CD4-positive, alpha-beta T cell treated with Interleukin-10 for 1 hour (primary cell): Measurements from ENCODE around the gene CYB5R3.
"Not testable (repeated sequence)": the region's sequence is repeated elsewhere in the genome, so short reads cannot be mapped to it uniquely, and the experiment has no call there.

Source experiments
- DNase-seq: peaks from one replicate; pipeline ENCODE4 v3.0.0-alpha.2; 2020

The CYB5R3 gene

GRCh38 chr22:42596336-42596735 lies 52.9 kb downstream of the CYB5R3 start:
- no peak for DNase-seq

- DNase-seq, result no peak
Observed at GRCh38 chr22:42595434-42595833, 53.8 kb downstream of the CYB5R3 start.

DNA sequence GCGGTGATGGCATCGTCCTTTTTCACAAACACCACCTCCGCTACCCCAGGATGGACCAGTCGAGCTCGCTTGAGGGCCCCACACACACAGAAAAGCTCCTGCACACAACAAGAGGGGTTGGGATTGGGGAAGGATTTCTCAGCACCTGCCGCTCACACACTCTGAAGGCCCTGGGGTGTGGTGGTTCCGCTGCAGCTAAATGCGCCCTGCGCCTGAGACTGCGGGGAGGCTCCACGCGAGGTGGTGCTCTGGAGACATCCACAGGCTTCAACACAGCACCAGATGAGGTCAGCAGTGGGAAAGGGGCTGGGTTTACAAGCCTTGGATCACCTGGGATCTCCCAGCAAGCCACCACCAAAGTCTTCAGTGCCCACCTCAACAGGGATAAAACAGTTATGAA lies 57.2 kb downstream of the CYB5R3 start:
- no peak for DNase-seq

DNA sequence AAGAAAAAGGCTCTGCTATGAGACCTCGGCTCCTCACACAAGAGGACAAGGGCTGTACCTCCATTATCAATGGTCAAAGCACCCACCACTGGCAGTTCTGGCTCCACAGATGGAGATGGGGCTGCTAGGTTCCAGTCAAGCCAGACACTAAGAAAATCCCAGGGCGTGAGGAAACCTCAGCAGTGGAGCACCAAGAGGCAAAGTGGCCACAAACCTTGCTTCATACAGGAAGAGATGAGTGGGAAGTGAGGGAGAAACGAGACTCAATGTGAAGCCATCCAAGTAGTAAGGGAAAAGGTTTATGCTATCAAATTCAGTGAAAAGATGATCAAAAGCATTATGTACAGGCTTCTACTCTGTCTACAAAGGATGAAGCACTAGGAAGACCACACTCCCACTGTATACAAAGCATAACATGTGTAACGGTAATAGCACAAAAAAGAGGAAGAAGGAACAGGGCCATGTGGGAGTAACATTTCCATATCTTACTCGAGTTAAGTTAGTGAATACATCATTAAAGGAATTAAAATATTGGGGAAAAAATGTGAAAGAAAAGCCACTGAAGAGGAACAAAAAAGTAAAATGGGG lies 61.5 kb downstream of the CYB5R3 start:
- DNase-seq, result no peak

- no peak for DNase-seq
Observed at GRCh38 chr22:42586381-42586780, 62.8 kb downstream of the CYB5R3 start.

DNA sequence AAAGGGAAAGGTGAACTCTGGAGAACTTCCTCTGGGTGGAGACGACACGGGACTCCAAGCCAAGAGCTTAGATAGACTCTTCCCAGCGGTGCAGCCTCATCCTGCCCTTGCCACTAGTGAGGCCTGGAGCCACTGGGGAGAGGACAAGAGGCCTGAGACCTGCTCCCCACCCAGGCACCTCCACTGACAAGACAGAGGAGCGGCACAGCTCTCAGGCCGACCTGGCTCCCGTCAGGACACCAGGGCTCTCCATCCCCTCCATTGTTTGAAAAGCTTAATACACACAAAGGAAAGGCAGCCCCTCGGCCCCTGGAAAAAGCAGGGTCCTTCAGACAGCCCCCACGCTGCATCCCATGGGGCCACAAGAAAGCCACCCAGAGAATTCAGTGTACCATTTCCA lies 64.1 kb downstream of the CYB5R3 start:
- no peak for DNase-seq

DNA sequence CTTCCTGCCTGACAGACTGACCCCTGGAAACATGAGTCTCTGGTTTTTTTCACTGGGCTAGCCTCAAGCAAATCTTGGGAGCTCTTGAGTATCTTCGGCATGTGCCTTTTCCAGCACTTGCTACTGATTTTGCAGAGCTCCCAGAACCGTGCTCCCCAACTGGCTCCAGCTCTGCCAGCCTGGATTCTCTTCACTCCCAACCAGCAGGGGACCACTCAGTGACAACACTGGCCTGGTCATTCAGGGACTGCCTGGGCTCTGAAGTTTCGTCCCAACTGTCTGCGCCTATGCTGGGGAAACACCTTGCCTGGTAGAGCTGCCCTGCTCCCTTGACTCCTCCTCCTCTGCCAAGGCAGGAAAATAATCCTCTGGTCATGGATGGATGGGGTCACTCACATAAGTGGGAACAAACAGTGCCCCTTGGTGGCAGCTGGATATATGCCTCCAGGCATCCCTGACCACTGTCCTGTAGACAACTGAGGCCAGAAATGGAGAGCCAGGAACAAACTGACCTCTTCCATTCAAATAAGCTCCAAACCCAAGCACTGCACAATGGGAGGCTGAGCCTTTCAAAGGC lies 64.7 kb downstream of the CYB5R3 start:
- no peak for DNase-seq

- DNase-seq, result no peak
Observed at GRCh38 chr22:42582987-42583386, 66.2 kb downstream of the CYB5R3 start.

DNA sequence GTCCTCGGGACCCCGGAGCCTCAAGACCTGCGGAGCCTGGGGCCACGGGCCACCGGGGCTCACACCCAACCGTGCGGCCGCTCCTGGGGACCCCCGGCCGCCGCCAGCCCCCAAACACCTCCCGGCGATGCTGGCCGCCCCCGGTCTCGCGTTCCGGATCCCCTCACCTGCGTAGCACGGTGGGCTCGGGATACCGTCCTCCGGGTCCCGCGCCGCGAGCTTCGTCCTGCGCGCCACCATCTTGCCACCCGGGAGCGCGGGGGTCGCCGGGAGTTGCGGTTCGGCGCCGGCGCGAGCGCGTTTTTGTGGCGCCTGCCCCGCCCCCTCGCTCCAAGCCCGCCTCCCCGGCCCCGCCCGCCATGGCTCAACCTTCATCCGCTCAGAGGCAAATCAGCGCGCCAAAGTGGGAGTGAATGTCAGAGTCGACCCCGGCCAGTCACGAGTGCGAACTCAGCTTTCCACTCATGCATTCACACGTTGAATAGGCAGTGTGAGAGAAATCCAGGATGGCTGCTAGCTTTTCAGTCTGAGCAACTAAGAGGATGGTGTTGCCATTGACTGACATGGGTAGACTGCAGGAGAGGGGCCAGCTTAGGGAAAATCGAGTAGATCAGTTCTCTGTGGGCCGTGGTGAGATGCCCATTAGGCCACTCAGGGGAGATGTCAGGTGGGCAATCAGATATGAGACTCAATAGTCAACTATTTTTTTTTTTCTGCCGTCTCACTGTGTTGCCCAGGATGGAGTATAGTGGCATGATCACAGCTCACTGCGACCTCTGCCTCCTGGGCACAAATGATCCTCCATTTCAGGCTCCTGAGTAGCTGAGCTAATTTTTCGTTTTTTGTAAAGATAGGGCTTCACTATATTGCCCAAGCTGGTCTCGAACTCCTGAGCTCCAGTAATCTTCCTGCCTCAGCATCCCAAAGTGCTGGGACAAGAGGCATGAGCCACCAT lies 67.2 kb downstream of the CYB5R3 start:
- peak; percentile 81 for DNase-seq

DNA sequence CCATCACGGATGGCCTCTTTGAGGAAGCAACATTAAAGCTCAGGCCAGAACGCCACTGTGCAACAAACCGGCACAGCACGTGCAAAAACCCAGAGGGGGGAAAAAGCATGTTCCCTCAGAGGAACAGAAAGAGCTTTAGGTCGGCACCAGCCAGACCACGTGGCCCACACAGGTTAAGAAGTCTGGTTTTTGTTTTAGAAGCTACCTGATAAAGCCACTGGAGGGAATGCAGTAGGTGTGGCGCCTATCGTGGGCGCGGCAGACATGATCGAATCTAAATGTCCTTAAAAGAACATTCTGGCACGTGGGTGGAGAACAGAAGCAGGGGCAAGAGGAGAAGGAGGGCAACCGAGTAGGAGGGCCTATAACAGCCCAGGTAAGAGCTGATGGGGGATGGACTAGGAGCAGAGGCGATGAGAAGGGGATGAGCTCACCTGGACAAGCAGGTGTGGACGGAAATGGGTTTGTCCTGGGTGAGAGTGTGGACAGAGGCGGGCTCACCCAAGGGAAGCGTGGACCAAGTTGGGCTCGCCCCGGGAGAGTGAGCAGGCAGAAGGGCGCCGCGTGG lies 67.9 kb downstream of the CYB5R3 start:
- DNase-seq, result not testable (repeated sequence)

- not testable (repeated sequence) for DNase-seq
Observed at GRCh38 chr22:42580040-42580439, 69.2 kb downstream of the CYB5R3 start.

GRCh38 chr22:42577623-42578240 lies 71.5 kb downstream of the CYB5R3 start:
- no peak for DNase-seq

DNA sequence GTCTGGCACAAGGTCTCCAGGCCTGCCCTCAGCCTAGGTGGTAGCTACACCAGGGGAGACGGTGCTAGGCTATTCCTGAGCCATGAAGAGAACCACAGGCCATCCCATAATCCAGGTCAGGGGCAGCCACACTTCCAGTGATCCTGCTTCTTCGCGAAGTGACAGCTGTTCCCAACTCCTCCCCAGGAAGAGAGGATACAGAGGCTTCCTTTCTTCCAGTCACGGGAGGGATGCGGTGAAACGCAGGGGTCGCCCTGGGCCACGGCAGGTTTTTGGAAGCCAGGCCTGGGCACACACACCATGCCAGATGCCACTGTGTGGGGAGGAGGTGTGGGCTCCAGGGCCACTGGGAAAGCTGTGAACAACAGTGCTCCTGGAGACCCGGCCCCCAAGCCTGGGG lies 72.1 kb downstream of the CYB5R3 start:
- DNase-seq, result not testable (repeated sequence)

GRCh38 chr22:42575996-42576574 lies 73.1 kb downstream of the CYB5R3 start:
- DNase-seq, result not testable (repeated sequence)

- not testable (repeated sequence) for DNase-seq
Observed at GRCh38 chr22:42574468-42574867, 74.7 kb downstream of the CYB5R3 start.

- DNase-seq, result not testable (repeated sequence)
Observed at GRCh38 chr22:42574046-42574445, 75.1 kb downstream of the CYB5R3 start.

DNA sequence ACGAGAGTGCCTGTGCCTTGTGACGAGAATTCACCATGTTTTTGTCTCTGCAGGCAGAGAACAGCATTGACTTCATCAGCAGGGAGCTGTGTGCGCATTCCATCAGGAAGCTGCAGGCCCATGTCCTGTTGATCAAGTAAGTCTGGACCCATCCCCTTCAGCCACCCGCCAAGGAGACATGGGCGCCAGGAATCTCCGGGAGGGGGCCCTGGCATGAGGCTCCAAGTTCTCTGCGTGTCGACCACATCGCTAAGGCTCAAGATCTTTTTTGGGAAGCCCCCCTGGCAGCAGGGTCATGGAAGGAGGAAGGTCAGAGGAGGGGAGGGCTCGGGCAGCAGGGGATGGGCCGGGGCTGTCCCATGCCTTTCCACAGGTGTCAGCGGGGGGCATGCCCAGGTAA lies 78.1 kb downstream of the CYB5R3 start:
- not testable (repeated sequence) for DNase-seq

DNA sequence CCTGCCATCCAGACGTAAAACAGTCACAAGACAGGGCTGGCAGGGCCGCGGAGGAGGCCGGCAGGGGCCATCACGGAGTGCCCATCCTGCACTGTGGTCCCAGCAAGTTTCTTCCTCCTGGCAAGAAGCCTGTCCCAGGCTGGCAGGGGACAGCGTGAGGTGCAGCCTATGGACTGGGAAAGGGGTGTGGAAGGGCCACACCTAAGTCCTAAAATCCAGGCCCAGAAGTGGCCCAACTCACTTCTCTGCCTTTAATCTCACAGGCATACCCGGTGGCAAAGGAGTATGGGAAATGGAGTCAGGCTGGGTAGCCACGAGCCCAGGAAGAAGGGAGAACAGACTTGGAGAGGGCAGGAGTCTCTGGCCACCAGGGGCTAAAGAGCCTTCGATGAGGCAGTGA lies 78.6 kb downstream of the CYB5R3 start:
- not testable (repeated sequence) for DNase-seq

DNA sequence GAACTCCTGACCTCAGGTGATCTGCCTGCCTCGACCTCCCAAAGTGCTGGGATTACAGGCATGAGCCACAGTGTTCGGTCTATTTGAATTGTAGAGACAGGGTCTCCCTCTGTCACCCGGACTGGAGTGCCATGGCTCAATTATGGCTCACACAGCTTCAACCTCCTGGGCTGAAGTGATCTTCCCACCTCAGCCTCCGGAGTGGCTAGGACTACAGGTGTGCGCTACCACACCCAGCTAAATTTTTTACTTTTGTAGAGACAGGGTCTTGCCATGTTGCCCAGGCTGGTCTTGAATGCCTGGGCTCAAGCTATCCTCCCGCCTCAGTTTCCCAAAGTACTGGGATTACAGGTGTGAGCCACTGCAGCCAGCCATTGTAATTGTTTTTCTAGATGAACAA lies 81.2 kb downstream of the CYB5R3 start:
- DNase-seq, result not testable (repeated sequence)
